Glutamatergic neuron (in vitro differentiated cells): ENCODE data around the gene FAS. TPM values are rescaled to one million over a fixed set of nuclear protein-coding genes. Genes with fewer than 3 reads are reported as not detected.

Source experiments
- DNase-seq: peaks from one replicate; pipeline ENCODE4 v3.0.0; 2022
- H3K27ac Mint-ChIP-seq: one replicate; pipeline ENCODE4 v1.8.0; 2020; ENCODE audit warnings: mild to moderate bottlenecking, mixed read lengths, inconsistent platforms; ENCODE audit not compliant: unreplicated experiment
- H3K27me3 Mint-ChIP-seq: one replicate; pipeline ENCODE4 v1.8.0; 2020; ENCODE audit warnings: mild to moderate bottlenecking, moderate library complexity, mixed read lengths, inconsistent platforms; ENCODE audit not compliant: unreplicated experiment
- H3K36me3 Mint-ChIP-seq: one replicate; pipeline ENCODE4 v1.8.0; 2020; ENCODE audit warnings: mild to moderate bottlenecking, mixed read lengths, inconsistent platforms; ENCODE audit not compliant: unreplicated experiment
- H3K4me1 Mint-ChIP-seq: one replicate; pipeline ENCODE4 v1.8.0; 2020; ENCODE audit warnings: mild to moderate bottlenecking, low read depth, mixed read lengths, inconsistent platforms; ENCODE audit not compliant: unreplicated experiment
- H3K4me3 Mint-ChIP-seq: one replicate; pipeline ENCODE4 v1.8.0; 2020; ENCODE audit warnings: mild to moderate bottlenecking, mixed read lengths, inconsistent platforms; ENCODE audit not compliant: unreplicated experiment
- H3K9me3 Mint-ChIP-seq: one replicate; pipeline ENCODE4 v1.8.0; 2020; ENCODE audit warnings: mild to moderate bottlenecking, moderate library complexity, mixed read lengths, inconsistent platforms; ENCODE audit not compliant: unreplicated experiment
- CTCF ChIP-seq: fragments of 200-600 bp; sonication (generic); IDR thresholded peaks from one replicate; pipeline ENCODE4 v1.5.0; 2021; ENCODE audit not compliant: partially characterized antibody, unreplicated experiment
- total RNA-seq: library from RNA; stranded (reverse); fragmentation: NEBNext Ultra II Directional; extraction: Animal tissue kit (Norgen Biotek cat#: 25700); gene quantifications from one replicate; pipeline ENCODE4 v1.2.1, GENCODE V29; 2021; ENCODE audit not compliant: unreplicated experiment

The FAS gene
- total RNA-seq, 1 donor from 2014 or later = 0.69 TPM

GRCh38 chr10:88974446-88975376 lies 15.9 kb upstream of the FAS start:
- H3K27ac Mint-ChIP-seq = no peak overlapping the region
- DNase-seq = no peak
- H3K36me3 Mint-ChIP-seq = no peaks in the 10 kb centered on the region
- no peaks in the 10 kb centered on the region for H3K9me3 Mint-ChIP-seq
- no peaks in the 10 kb centered on the region for H3K27me3 Mint-ChIP-seq
- TF ChIP-seq CTCF = no peak
- H3K4me1 Mint-ChIP-seq = no peaks in the 10 kb centered on the region
- H3K4me3 Mint-ChIP-seq = no peak overlapping the region

GRCh38 chr10:88975377-88975720 lies 15.2 kb upstream of the FAS start:
- Mint-ChIP-seq H3K36me3 (no peaks in the 10 kb centered on the region), H3K9me3 (no peaks in the 10 kb centered on the region), H3K27me3 (no peaks in the 10 kb centered on the region), H3K4me3 (no peak overlapping the region), H3K27ac (no peak overlapping the region), H3K4me1 (no peaks in the 10 kb centered on the region)
- TF ChIP-seq CTCF = no peak
- no peak for DNase-seq

GRCh38 chr10:88978463-88978862 lies 12.1 kb upstream of the FAS start:
- DNase-seq = no peak
- no peak overlapping the region for H3K27ac Mint-ChIP-seq
- no peaks in the 10 kb centered on the region for H3K36me3 Mint-ChIP-seq
- no peak overlapping the region for H3K4me3 Mint-ChIP-seq
- H3K9me3 Mint-ChIP-seq = no peaks in the 10 kb centered on the region
- no peak for TF ChIP-seq CTCF
- no peaks in the 10 kb centered on the region for H3K27me3 Mint-ChIP-seq
- H3K4me1 Mint-ChIP-seq = no peaks in the 10 kb centered on the region

GRCh38 chr10:88979153-88979562 lies 11.4 kb upstream of the FAS start:
- Mint-ChIP-seq H3K4me3 (no peak overlapping the region), H3K4me1 (no peaks in the 10 kb centered on the region), H3K36me3 (no peaks in the 10 kb centered on the region), H3K9me3 (no peaks in the 10 kb centered on the region), H3K27me3 (no peaks in the 10 kb centered on the region), H3K27ac (no peak overlapping the region)
- no peak for DNase-seq
- no peak for TF ChIP-seq CTCF

- Mint-ChIP-seq H3K4me1 (no peaks in the 10 kb centered on the region), H3K27ac (no peak overlapping the region), H3K9me3 (no peaks in the 10 kb centered on the region), H3K27me3 (no peaks in the 10 kb centered on the region), H3K4me3 (no peak overlapping the region), H3K36me3 (no peaks in the 10 kb centered on the region)
- no peak for TF ChIP-seq CTCF
- no peak for DNase-seq
Observed at GRCh38 chr10:88979603-88980002, 11.0 kb upstream of the FAS start.
